Liver (tissue), 9 donors: ENCODE results near the gene PKD1. TPM values are rescaled to one million over a fixed set of nuclear protein-coding genes. Genes with fewer than 3 reads are reported as not detected.

Experiments used
- DNase-seq: peaks from one replicate; pipeline ENCODE4 v3.0.0-alpha.2; 2017; ENCODE audit warnings: low spot score
- H3K27ac ChIP-seq, 2 donors: one replicate each; pipeline ENCODE4 v1.7.0; 2013; ENCODE audit warnings: inconsistent platforms in 2 of 2, low read length in 2 of 2, control low read depth in 1 of 2, low read depth in 1 of 2, mild to moderate bottlenecking in 1 of 2
- H3K27me3 ChIP-seq, 4 donors: one replicate each; pipeline versions ENCODE4 v1.6.1 to v1.7.0; 2013; ENCODE audit warnings: low read length in 3 of 4, inconsistent platforms in 1 of 4, mild to moderate bottlenecking in 1 of 4, moderate library complexity in 1 of 4; ENCODE audit not compliant: control insufficient read depth in 4 of 4, insufficient read depth in 4 of 4
- H3K36me3 ChIP-seq, 4 donors: one replicate each; pipeline versions ENCODE4 v1.6.1 to v1.7.0; 2013; ENCODE audit warnings: low read length in 3 of 4, mild to moderate bottlenecking in 3 of 4, low read depth in 1 of 4, moderate library complexity in 1 of 4; ENCODE audit not compliant: control insufficient read depth in 4 of 4, insufficient read depth in 3 of 4
- H3K4me1 ChIP-seq, 4 donors: one replicate each; pipeline versions ENCODE4 v1.6.1 to v1.7.0; 2013; ENCODE audit warnings: low read length in 3 of 4, mild to moderate bottlenecking in 3 of 4, moderate library complexity in 1 of 4; ENCODE audit not compliant: control insufficient read depth in 4 of 4, insufficient read depth in 4 of 4
- H3K4me3 ChIP-seq, 3 donors: one replicate each; pipeline versions ENCODE4 v1.6.1 to v1.7.0; 2013; ENCODE audit warnings: low read length in 3 of 3, control low read depth in 1 of 3, low read depth in 1 of 3, mild to moderate bottlenecking in 1 of 3
- H3K9ac ChIP-seq, 2 donors: one replicate each; pipeline ENCODE4 v1.7.0; 2013; ENCODE audit warnings: low read length in 2 of 2, mild to moderate bottlenecking in 2 of 2, moderate library complexity in 2 of 2, control low read depth in 1 of 2, low read depth in 1 of 2
- H3K9me3 ChIP-seq, 4 donors: one replicate each; pipeline versions ENCODE4 v1.6.1 to v1.7.0; 2013; ENCODE audit warnings: low read length in 3 of 4; ENCODE audit not compliant: control insufficient read depth in 4 of 4
- ATF3 ChIP-seq: IDR thresholded peaks from 2 replicates; pipeline ENCODE4 v1.6.1; 2016; ENCODE audit warnings: antibody characterized with exemption
- CTCF ChIP-seq: fragments of 150-350 bp; IDR thresholded peaks from 2 replicates; pipeline ENCODE4 v1.5.1; 2017; ENCODE audit warnings: improper control_type of control experiment, low read depth, low read length; ENCODE audit not compliant: missing input control
- EGR1 ChIP-seq, 2 donors: IDR thresholded peaks; 2 replicates each; pipeline ENCODE4 v1.6.1; 2016 to 2018; ENCODE audit warnings: antibody characterized with exemption in 2 of 2, low read depth in 2 of 2
- FOXA1 ChIP-seq: IDR thresholded peaks from 2 replicates; pipeline ENCODE4 v1.6.1; 2016; ENCODE audit warnings: antibody characterized with exemption
- HNF4A ChIP-seq, 2 donors: conservative IDR thresholded peaks; 2 replicates each; pipeline ENCODE4 v1.6.1; 2016; ENCODE audit warnings: antibody characterized with exemption in 2 of 2, mild to moderate bottlenecking in 2 of 2
- HNF4G ChIP-seq: IDR thresholded peaks from 2 replicates; pipeline ENCODE4 v1.6.1; 2016; ENCODE audit warnings: antibody characterized with exemption
- MAX ChIP-seq: IDR thresholded peaks from 2 replicates; pipeline ENCODE4 v1.6.1; 2016; ENCODE audit warnings: antibody characterized with exemption
- NR2F2 ChIP-seq: IDR thresholded peaks from 2 replicates; pipeline ENCODE4 v1.6.1; 2016; ENCODE audit warnings: antibody characterized with exemption
- RAD21 ChIP-seq, 2 donors: IDR thresholded peaks; 2 replicates each; pipeline ENCODE4 v1.6.1; 2016; ENCODE audit warnings: antibody characterized with exemption in 2 of 2, mild to moderate bottlenecking in 2 of 2
- RXRA ChIP-seq, 2 donors: IDR thresholded peaks; 2 replicates each; pipeline ENCODE4 v1.6.1; 2017 to 2018; ENCODE audit warnings: antibody characterized with exemption in 2 of 2, mild to moderate bottlenecking in 1 of 2
- SP1 ChIP-seq: IDR thresholded peaks from 2 replicates; pipeline ENCODE4 v1.6.1; 2018; ENCODE audit warnings: antibody characterized with exemption, mild to moderate bottlenecking
- TAF1 ChIP-seq: conservative IDR thresholded peaks from 2 replicates; pipeline ENCODE4 v1.6.1; 2016; ENCODE audit warnings: antibody characterized with exemption, mild to moderate bottlenecking
- YY1 ChIP-seq: IDR thresholded peaks from 2 replicates; pipeline ENCODE4 v1.6.1; 2016; ENCODE audit warnings: antibody characterized with exemption, mild to moderate bottlenecking
- ZBTB33 ChIP-seq: IDR thresholded peaks from 2 replicates; pipeline ENCODE4 v1.6.1; 2016; ENCODE audit warnings: antibody characterized with exemption
- WGBS: extraction: QIAGEN DNeasy Blood & Tissue Kit; methylation state at CpG from one replicate; pipeline ENCODE4 v1.1.7; 2013; 5-methylcytosine and 5-hydroxymethylcytosine counted together
- polyA plus RNA-seq, 2 donors: library from polyadenylated mRNA; stranded (reverse) in 1 of 2; unstranded in 1 of 2; fragments of 200-250 nt in 1 of 2; fragments of >200 nt in 1 of 2; fragmentation: Nextera tagmentation in 1 of 2; extraction: Ambion mirVana in 1 of 2; gene quantifications; one replicate each; pipeline versions ENCODE4 v1.2.1 to v1.2.3, GENCODE V29; 2013 to 2015
- total RNA-seq, 2 donors: library from RNA; depleted of rRNA; stranded (reverse); fragments of >200 nt; gene quantifications; one replicate each; pipeline ENCODE4 v1.2.3, GENCODE V29; 2014
- donor health status: healthy.
- donor health status: healthy.
- donor health status: healthy.
- donor health status: healthy.
- donor health status: healthy.

PKD1 gene
- total and polyA plus RNA-seq, 4 donors = 8.0 to 58.4 (median 25.6) TPM

- Histone ChIP-seq H3K27me3 (no peaks in the 10 kb centered on the region), H3K9ac (no peak overlapping the region), H3K9me3 (no peaks in the 10 kb centered on the region), H3K36me3 (peaks cover 2 to 12% (median 6%) of the 10 kb centered on the region in 4 donors), H3K4me1 (no peaks in the 10 kb centered on the region), H3K4me3 (no peak overlapping the region), H3K27ac (no peak overlapping the region)
- TF ChIP-seq TAF1 = no peak
- no peak for TF ChIP-seq HNF4G
- no peak for TF ChIP-seq FOXA1
- no peak for TF ChIP-seq RAD21 (IDR thresholded peaks at IDR 0.05)
- no peak for TF ChIP-seq MAX
- no peak for TF ChIP-seq CTCF
- TF ChIP-seq ZBTB33 = no peak
- TF ChIP-seq HNF4A (conservative IDR thresholded peaks at IDR 0.05) = no peak
- no peak for TF ChIP-seq YY1
- TF ChIP-seq EGR1 (IDR thresholded peaks at IDR 0.05; ENCODE audit: low read depth in 2 of 2) = no peak
- no peak for TF ChIP-seq NR2F2
- no peak for DNase-seq
- WGBS = 91% methylated on average over 46 of the region's 46 CpGs
Observed at GRCh38 chr16:2180962-2181923, 45.5 kb upstream of the PKD1 start.

GRCh38 chr16:2180461-2180860 lies 44.8 kb upstream of the PKD1 start:
- peaks cover 5 to 20% (median 8%) of the 10 kb centered on the region in 4 donors for H3K36me3 ChIP-seq
- no peak overlapping the region for H3K27ac ChIP-seq
- no peak for DNase-seq
- no peak overlapping the region for H3K4me3 ChIP-seq
- no peaks in the 10 kb centered on the region for H3K27me3 ChIP-seq
- no peaks in the 10 kb centered on the region for H3K4me1 ChIP-seq
- no peak overlapping the region for H3K9ac ChIP-seq
- 96% methylated on average over 43 of the region's 43 CpGs for WGBS
- TF ChIP-seq ATF3 (no peak), HNF4A (conservative IDR thresholded peaks at IDR 0.05) (no peak), RXRA (IDR thresholded peaks at IDR 0.05) (no peak), TAF1 (no peak), SP1 (no peak), HNF4G (no peak), NR2F2 (no peak)
- no peaks in the 10 kb centered on the region for H3K9me3 ChIP-seq
